Renal cortical epithelial cell (primary cell): Measurements from ENCODE around the gene MMP27. TPM values are rescaled to one million over a fixed set of nuclear protein-coding genes. Genes with fewer than 3 reads are reported as not detected.

Experiments
- total RNA-seq: library from RNA; depleted of rRNA; stranded (reverse); fragments of >200 nt; gene quantifications from 2 replicates; pipeline ENCODE4 v1.2.3, GENCODE V29; 2014

Gene MMP27
- total RNA-seq, 1 donor from 2014 or later, result not detected

Other genes with a start within 250 kb of the MMP27 start
- gene MMP7, start 175.0 kb downstream of the MMP27 start, total RNA-seq, result 2,273 and 2,825 TPM in 2 replicates
- gene MMP20, start 80.4 kb downstream of the MMP27 start, total RNA-seq, result not detected in 2 replicates
- not detected in 2 replicates for gene MMP8, start 19.2 kb upstream of the MMP27 start, total RNA-seq
- gene MMP10, start 74.9 kb upstream of the MMP27 start, total RNA-seq, result 0.10 and 2.6 TPM in 2 replicates
- gene MMP1, start 92.4 kb upstream of the MMP27 start, total RNA-seq, result 1.3 and 4.9 TPM in 2 replicates
- gene MMP3, start 137.8 kb upstream of the MMP27 start, total RNA-seq, result not detected in 2 replicates
- gene MMP12, start 169.2 kb upstream of the MMP27 start, total RNA-seq, result 0.80 TPM in 1 of 2 replicates, not detected in the other
- not detected in 2 replicates for gene MMP13, start 250.0 kb upstream of the MMP27 start, total RNA-seq